Prostate gland (tissue), 2 donors: ENCODE data around the gene CNPY3.
"Not testable (repeated sequence)": the region's sequence is repeated elsewhere in the genome, so short reads cannot be mapped to it uniquely, and the experiment has no call there.

Experiments used
- POLR2A ChIP-seq: fragments of 450-650 bp; IDR thresholded peaks from one replicate; pipeline ENCODE4 v1.6.1; 2016; ENCODE audit warnings: antibody characterized with exemption, mild to moderate bottlenecking
- TF ChIP-seq, protein P1 (sequence below), 4 experiments: fragments of 200-600 bp in 2 of 4; fragments of 450-650 bp in 2 of 4; sonication (generic) in 2 of 4; IDR thresholded peaks; 1 replicate in 3 of 4; 2 replicates in 1 of 4; pipeline ENCODE4 v1.5.1; 2016 to 2019; ENCODE audit warnings: antibody characterized with exemption in 4 of 4, mild to moderate bottlenecking in 2 of 4, moderate library complexity in 2 of 4

- not testable (repeated sequence) for TF ChIP-seq POLR2A
- TF ChIP-seq, protein P1, sequence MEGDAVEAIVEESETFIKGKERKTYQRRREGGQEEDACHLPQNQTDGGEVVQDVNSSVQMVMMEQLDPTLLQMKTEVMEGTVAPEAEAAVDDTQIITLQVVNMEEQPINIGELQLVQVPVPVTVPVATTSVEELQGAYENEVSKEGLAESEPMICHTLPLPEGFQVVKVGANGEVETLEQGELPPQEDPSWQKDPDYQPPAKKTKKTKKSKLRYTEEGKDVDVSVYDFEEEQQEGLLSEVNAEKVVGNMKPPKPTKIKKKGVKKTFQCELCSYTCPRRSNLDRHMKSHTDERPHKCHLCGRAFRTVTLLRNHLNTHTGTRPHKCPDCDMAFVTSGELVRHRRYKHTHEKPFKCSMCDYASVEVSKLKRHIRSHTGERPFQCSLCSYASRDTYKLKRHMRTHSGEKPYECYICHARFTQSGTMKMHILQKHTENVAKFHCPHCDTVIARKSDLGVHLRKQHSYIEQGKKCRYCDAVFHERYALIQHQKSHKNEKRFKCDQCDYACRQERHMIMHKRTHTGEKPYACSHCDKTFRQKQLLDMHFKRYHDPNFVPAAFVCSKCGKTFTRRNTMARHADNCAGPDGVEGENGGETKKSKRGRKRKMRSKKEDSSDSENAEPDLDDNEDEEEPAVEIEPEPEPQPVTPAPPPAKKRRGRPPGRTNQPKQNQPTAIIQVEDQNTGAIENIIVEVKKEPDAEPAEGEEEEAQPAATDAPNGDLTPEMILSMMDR (IDR thresholded peaks at IDR 0.05) = not testable (repeated sequence)
Measured at GRCh38 chr6:42954405-42954804, 25.1 kb downstream of the CNPY3 start.
